Trophoblast cell (in vitro differentiated cells and primary cell): ENCODE results near the gene NPEPL1.

ENCODE experiments used
- DNase-seq, 2 donors: peaks; one replicate each; pipeline ENCODE4 v3.0.0-alpha.2; 2016
- H2AFZ ChIP-seq: 2 replicates; pipeline ENCODE4 v1.6.1; 2013; ENCODE audit warnings: low read length, moderate library complexity, mild to moderate bottlenecking; ENCODE audit not compliant: insufficient read depth, poor library complexity
- H2AK5ac ChIP-seq: 2 replicates; pipeline ENCODE4 v1.6.1; 2013; ENCODE audit warnings: mild to moderate bottlenecking, low read length
- H2BK120ac ChIP-seq: 2 replicates; pipeline ENCODE4 v1.6.1; 2013; ENCODE audit warnings: low read length, mild to moderate bottlenecking, moderate library complexity; ENCODE audit not compliant: insufficient read depth, poor library complexity
- H2BK12ac ChIP-seq: 2 replicates; pipeline ENCODE4 v1.6.1; 2013; ENCODE audit warnings: mild to moderate bottlenecking, low read length, moderate library complexity
- H2BK5ac ChIP-seq: 2 replicates; pipeline ENCODE4 v1.6.1; 2013; ENCODE audit warnings: low read length, low read depth, moderate library complexity, mild to moderate bottlenecking; ENCODE audit not compliant: poor library complexity
- H3K14ac ChIP-seq: 2 replicates; pipeline ENCODE4 v1.6.1; 2013; ENCODE audit warnings: mild to moderate bottlenecking, low read length
- H3K18ac ChIP-seq: 2 replicates; pipeline ENCODE4 v1.6.1; 2013; ENCODE audit warnings: mild to moderate bottlenecking, low read length
- H3K23ac ChIP-seq: 2 replicates; pipeline ENCODE4 v1.6.1; 2013; ENCODE audit warnings: low read length
- H3K27ac ChIP-seq: 2 replicates; pipeline ENCODE4 v1.5.1; 2013; ENCODE audit warnings: low read depth, mild to moderate bottlenecking, inconsistent platforms, low read length, moderate library complexity
- H3K27me3 ChIP-seq: 2 replicates; pipeline ENCODE4 v1.6.1; 2013; ENCODE audit warnings: inconsistent platforms, mild to moderate bottlenecking, low read length, moderate library complexity; ENCODE audit not compliant: insufficient read depth
- H3K36me3 ChIP-seq, 2 experiments: 1 replicate in 1 of 2; 2 replicates in 1 of 2; pipeline ENCODE4 v1.6.1; 2013; ENCODE audit warnings: low read length in 2 of 2, mild to moderate bottlenecking in 2 of 2, moderate library complexity in 1 of 2; ENCODE audit not compliant: insufficient read depth in 2 of 2, control insufficient read depth in 1 of 2
- H3K4ac ChIP-seq: 2 replicates; pipeline ENCODE4 v1.6.1; 2013; ENCODE audit warnings: low read depth, mild to moderate bottlenecking, low read length, moderate library complexity
- H3K4me1 ChIP-seq, 2 experiments: 1 replicate in 1 of 2; 2 replicates in 1 of 2; pipeline ENCODE4 v1.6.1; 2013; ENCODE audit warnings: low read length in 2 of 2, mild to moderate bottlenecking in 2 of 2, moderate library complexity in 1 of 2; ENCODE audit not compliant: insufficient read depth in 2 of 2, control insufficient read depth in 1 of 2
- H3K4me2 ChIP-seq: 2 replicates; pipeline ENCODE4 v1.6.1; 2013; ENCODE audit warnings: inconsistent platforms, mild to moderate bottlenecking, low read length, moderate library complexity
- H3K4me3 ChIP-seq: 2 replicates; pipeline ENCODE4 v1.5.1; 2013; ENCODE audit warnings: mild to moderate bottlenecking, low read depth, low read length, inconsistent platforms
- H3K79me1 ChIP-seq: one replicate; pipeline ENCODE4 v1.6.1; 2013; ENCODE audit warnings: low read length
- H3K79me2 ChIP-seq: 2 replicates; pipeline ENCODE4 v1.6.1; 2013; ENCODE audit warnings: low read length, mild to moderate bottlenecking; ENCODE audit not compliant: control insufficient read depth, insufficient read depth, poor library complexity
- H3K9ac ChIP-seq: 2 replicates; pipeline ENCODE4 v1.6.1; 2013; ENCODE audit warnings: mild to moderate bottlenecking, low read length
- H3K9me3 ChIP-seq: 2 replicates; pipeline ENCODE4 v1.6.1; 2013; ENCODE audit warnings: low read depth, mild to moderate bottlenecking, control low read depth, inconsistent platforms, low read length; ENCODE audit not compliant: insufficient read depth
- H4K12ac ChIP-seq: 2 replicates; pipeline ENCODE4 v1.6.1; 2013; ENCODE audit warnings: low read depth, mild to moderate bottlenecking, low read length, moderate library complexity
- H4K8ac ChIP-seq: 2 replicates; pipeline ENCODE4 v1.6.1; 2013; ENCODE audit warnings: low read depth, mild to moderate bottlenecking, low read length, moderate library complexity
- H4K91ac ChIP-seq: one replicate; pipeline ENCODE4 v1.6.1; 2013; ENCODE audit warnings: low read depth, mild to moderate bottlenecking, low read length, moderate library complexity
- WGBS: extraction: QIAGEN DNeasy Blood & Tissue Kit; methylation state at CpG from one replicate; pipeline ENCODE4 v1.1.7; 2013; ENCODE audit warnings: missing lambda C conversion rate; ENCODE audit not compliant: insufficient read length, insufficient coverage; ENCODE audit errors: extremely low coverage; 5-methylcytosine and 5-hydroxymethylcytosine counted together

The NPEPL1 gene

GRCh38 chr20:58715391-58715800 lies 22.8 kb downstream of the NPEPL1 start:
- H3K79me2 ChIP-seq, result no peaks in the 10 kb centered on the region
- peaks cover 2% of the 10 kb centered on the region for H3K9me3 ChIP-seq
- no peak overlapping the region for H3K18ac ChIP-seq
- no peak overlapping the region for H3K9ac ChIP-seq
- no peak overlapping the region for H4K91ac ChIP-seq
- no peaks in the 10 kb centered on the region for H3K79me1 ChIP-seq
- H2BK12ac ChIP-seq, result no peak overlapping the region
- no peak overlapping the region for H3K27ac ChIP-seq
- no peak overlapping the region for H3K4me3 ChIP-seq
- no peak overlapping the region for H3K14ac ChIP-seq
- no peak overlapping the region for H4K12ac ChIP-seq
- peaks cover 4% of the 10 kb centered on the region in 2 experiments for H3K36me3 ChIP-seq
- H2BK5ac ChIP-seq, result no peak overlapping the region
- DNase-seq, result no peak
- H3K27me3 ChIP-seq, result no peaks in the 10 kb centered on the region
- no peak overlapping the region for H3K4me2 ChIP-seq
- no peak overlapping the region for H4K8ac ChIP-seq
- H2BK120ac ChIP-seq, result no peak overlapping the region
- no peak overlapping the region for H3K4ac ChIP-seq
- no peak overlapping the region for H2AK5ac ChIP-seq
- no CpG with 5 or more reads among the region's 11 CpGs for WGBS
- peaks cover 2 to 7% of the 10 kb centered on the region in 2 experiments for H3K4me1 ChIP-seq
- H2AFZ ChIP-seq, result no peak overlapping the region
- no peak overlapping the region for H3K23ac ChIP-seq

DNA sequence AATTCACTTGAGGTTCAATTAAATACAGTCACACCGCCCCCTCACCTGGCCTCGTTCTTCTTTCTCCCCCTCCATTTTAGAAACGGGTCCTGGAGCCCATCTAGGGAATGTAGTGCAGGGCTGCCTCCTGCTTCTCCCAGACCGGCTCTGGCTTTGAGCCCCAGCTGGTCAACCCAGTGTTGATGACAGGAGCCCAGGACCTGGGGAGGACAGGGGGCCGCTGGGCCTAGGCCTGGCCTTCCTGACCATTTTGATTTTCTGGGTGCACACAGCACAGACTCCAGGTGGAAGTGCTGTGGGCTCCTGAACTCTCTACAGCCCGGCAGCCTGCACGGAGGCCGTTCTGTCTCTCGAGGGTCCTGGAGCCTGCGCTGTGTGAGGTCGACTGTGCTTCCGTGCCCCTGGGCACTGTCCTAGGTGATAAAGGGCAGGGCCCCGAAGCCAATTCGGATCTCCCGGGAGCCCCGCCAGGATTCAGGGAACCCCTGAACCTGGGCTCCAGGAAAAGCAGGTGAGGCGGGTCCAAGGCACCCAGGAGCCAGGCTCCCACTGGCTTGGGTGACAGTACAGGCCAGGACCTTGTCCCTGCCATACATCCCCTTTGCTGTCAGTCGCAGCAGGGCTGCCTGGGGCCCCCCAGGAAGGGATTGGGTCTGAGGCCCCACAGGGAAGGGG lies 23.3 kb downstream of the NPEPL1 start:
- H2AK5ac ChIP-seq, result no peak overlapping the region

GRCh38 chr20:58716476-58717277 lies 24.1 kb downstream of the NPEPL1 start:
- Histone ChIP-seq H3K14ac (no peak overlapping the region), H4K8ac (no peak overlapping the region), H2BK12ac (no peak overlapping the region), H3K9ac (no peak overlapping the region), H3K4ac (no peak overlapping the region), H2AFZ (no peak overlapping the region), H3K4me1 (no peaks in the 10 kb centered on the region), H3K27me3 (no peaks in the 10 kb centered on the region), H4K12ac (no peak overlapping the region), H2AK5ac (no peak overlapping the region), H3K18ac (no peak overlapping the region), H3K4me3 (no peak overlapping the region), H2BK5ac (no peak overlapping the region), H3K79me1 (no peaks in the 10 kb centered on the region), H2BK120ac (no peak overlapping the region), H3K27ac (no peak overlapping the region), H3K36me3 (peaks cover 4% of the 10 kb centered on the region in 2 experiments), H3K4me2 (no peak overlapping the region), H3K9me3 (peaks cover 2% of the 10 kb centered on the region), H3K79me2 (no peaks in the 10 kb centered on the region), H4K91ac (no peak overlapping the region), H3K23ac (no peak overlapping the region)
- no peak for DNase-seq
- WGBS, result no CpG with 5 or more reads among the region's 23 CpGs

More for the DNA sequence above, 23.3 kb downstream of the NPEPL1 start:
- Histone ChIP-seq H3K36me3 (peaks cover 4% of the 10 kb centered on the region in 2 experiments), H3K4me3 (no peak overlapping the region), H3K27ac (no peak overlapping the region), H3K4me2 (no peak overlapping the region), H2BK5ac (no peak overlapping the region), H3K79me1 (no peaks in the 10 kb centered on the region), H3K9me3 (peaks cover 2% of the 10 kb centered on the region), H3K9ac (no peak overlapping the region), H3K79me2 (no peaks in the 10 kb centered on the region), H4K91ac (no peak overlapping the region), H3K4ac (no peak overlapping the region), H3K14ac (no peak overlapping the region), H2BK120ac (no peak overlapping the region), H3K27me3 (no peaks in the 10 kb centered on the region), H3K23ac (no peak overlapping the region), H2AFZ (no peak overlapping the region), H4K12ac (no peak overlapping the region), H3K4me1 (peaks cover 0 to 3% of the 10 kb centered on the region in 2 experiments), H4K8ac (no peak overlapping the region), H3K18ac (no peak overlapping the region), H2BK12ac (no peak overlapping the region)
- WGBS, result no CpG with 5 or more reads among the region's 18 CpGs
- no peak for DNase-seq

GRCh38 chr20:58717278-58718091 lies 24.9 kb downstream of the NPEPL1 start:
- Histone ChIP-seq H2BK120ac (no peak overlapping the region), H4K91ac (no peak overlapping the region), H3K9me3 (peaks cover 2% of the 10 kb centered on the region), H3K79me1 (no peaks in the 10 kb centered on the region), H3K18ac (no peak overlapping the region), H3K4me3 (no peak overlapping the region), H3K14ac (no peak overlapping the region), H3K27me3 (no peaks in the 10 kb centered on the region), H3K27ac (no peak overlapping the region), H3K36me3 (peaks cover 4% of the 10 kb centered on the region in 2 experiments), H2AK5ac (no peak overlapping the region), H2BK12ac (no peak overlapping the region), H3K4me2 (no peak overlapping the region), H2AFZ (no peak overlapping the region), H2BK5ac (no peak overlapping the region), H3K4ac (no peak overlapping the region), H3K79me2 (no peaks in the 10 kb centered on the region), H3K4me1 (no peaks in the 10 kb centered on the region), H3K9ac (no peak overlapping the region), H4K8ac (no peak overlapping the region), H3K23ac (no peak overlapping the region), H4K12ac (no peak overlapping the region)
- no peak for DNase-seq
- WGBS, result no CpG with 5 or more reads among the region's 23 CpGs
